K562 (cell line): ENCODE results near the gene ST6GALNAC1. TPM values are rescaled to one million over a fixed set of nuclear protein-coding genes. Genes with fewer than 3 reads are reported as not detected.

ENCODE experiments used
- ASH1L ChIP-seq: fragments of 450-650 bp; IDR thresholded peaks from 2 replicates; pipeline ENCODE4 v1.6.1; 2018; ENCODE audit warnings: borderline replicate concordance, mild to moderate bottlenecking, low read depth; ENCODE audit not compliant: partially characterized antibody
- CHD7 ChIP-seq: fragments of 200-600 bp; sonication (generic); IDR thresholded peaks from one replicate; pipeline ENCODE4 v1.6.1; 2012; ENCODE audit warnings: mild to moderate bottlenecking, low read depth, low read length, inconsistent platforms
- NBN ChIP-seq: fragments of 450-650 bp; IDR thresholded peaks from 2 replicates; pipeline ENCODE4 v1.6.1; 2016; ENCODE audit warnings: low read depth, mild to moderate bottlenecking
- POLR3A ChIP-seq: IDR thresholded peaks from 2 replicates; pipeline ENCODE4 v1.6.1; 2011; ENCODE audit warnings: borderline replicate concordance, mild to moderate bottlenecking, moderate library complexity; ENCODE audit not compliant: insufficient read length, insufficient read depth; ENCODE audit errors: extremely low read depth
- TCF7 ChIP-seq: sonication (generic); IDR thresholded peaks from 2 replicates; pipeline ENCODE4 v1.6.1; 2016; ENCODE audit warnings: antibody characterized with exemption, borderline replicate concordance
- ZNF449 ChIP-seq: fragments of 250-450 bp; sonication (Bioruptor Pico); IDR thresholded peaks from 2 replicates; pipeline ENCODE4 v1.8.0; 2022; ENCODE audit warnings: moderate library complexity, mild to moderate bottlenecking, inconsistent platforms
- polyA plus RNA-seq, 8 experiments: library from polyadenylated mRNA; depleted of rRNA in 4 of 8; stranded (reverse) in 5 of 8; unstranded in 3 of 8; fragments of >200 nt; fragmentation: Nextera tagmentation in 2 of 8; fragmentation: Illumina TruSeq in 1 of 8; extraction: Ambion mirVana in 2 of 8; extraction: Trizol in 1 of 8; gene quantifications; 2 replicates each; pipeline versions ENCODE4 v1.2.1 to v1.2.3, GENCODE V29; 2011 to 2014; ENCODE audit warnings: inconsistent platforms in 1 of 8, missing spikeins in 1 of 8
- total RNA-seq, 7 experiments: library from RNA; depleted of rRNA in 6 of 7; stranded (reverse); fragments of >200 nt in 6 of 7; fragmentation: Illumina TruSeq in 2 of 7; extraction: Trizol in 2 of 7; gene quantifications; 2 replicates each; pipeline versions ENCODE4 v1.2.1 to v1.2.3, GENCODE V29; 2011 to 2021; ENCODE audit warnings: low replicate concordance in 1 of 7
- TF ChIP-seq, protein P1 (sequence below): fragments of 450-650 bp; formaldehyde crosslinking; IDR thresholded peaks from 2 replicates; pipeline ENCODE4 v1.4.0; 2020; ENCODE audit warnings: mild to moderate bottlenecking, moderate library complexity

Gene ST6GALNAC1
- total and polyA plus RNA-seq, 9 of the 15 experiments (the other 6 are each of a cell fraction or from before 2014, with no cell fraction given): 20.6 to 68.4 (median 50.5) TPM

- TF ChIP-seq CHD7 (no peak), TCF7 (no peak), POLR3A (no peak), ASH1L (no peak), ZNF449 (CRISPR knock-in tag) (no peak), NBN (no peak)
- TF ChIP-seq, protein P1, sequence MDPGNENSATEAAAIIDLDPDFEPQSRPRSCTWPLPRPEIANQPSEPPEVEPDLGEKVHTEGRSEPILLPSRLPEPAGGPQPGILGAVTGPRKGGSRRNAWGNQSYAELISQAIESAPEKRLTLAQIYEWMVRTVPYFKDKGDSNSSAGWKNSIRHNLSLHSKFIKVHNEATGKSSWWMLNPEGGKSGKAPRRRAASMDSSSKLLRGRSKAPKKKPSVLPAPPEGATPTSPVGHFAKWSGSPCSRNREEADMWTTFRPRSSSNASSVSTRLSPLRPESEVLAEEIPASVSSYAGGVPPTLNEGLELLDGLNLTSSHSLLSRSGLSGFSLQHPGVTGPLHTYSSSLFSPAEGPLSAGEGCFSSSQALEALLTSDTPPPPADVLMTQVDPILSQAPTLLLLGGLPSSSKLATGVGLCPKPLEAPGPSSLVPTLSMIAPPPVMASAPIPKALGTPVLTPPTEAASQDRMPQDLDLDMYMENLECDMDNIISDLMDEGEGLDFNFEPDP (CRISPR knock-in tag): no peak
Measured at GRCh38 chr17:76581515-76581914, 62.0 kb downstream of the ST6GALNAC1 start (continued).
